ENCODE measurements around the gene ADM. TPM values are rescaled to one million over a fixed set of nuclear protein-coding genes. Genes with fewer than 3 reads are reported as not detected.
A peak's percentile ranks its signal among the peaks of the same experiment; 100 is the strongest.

ADM gene
- total RNA-seq, 1 donor from 2014 or later, result 21.9 TPM

GRCh38 chr11:10309163-10310093 is 4.6 kb downstream of the ADM start:
- peak; percentile 80 for DNase-seq (ENCODE audit: low spot score)

- no peak for DNase-seq (ENCODE audit: low spot score)
Observed at GRCh38 chr11:10310301-10310841, 5.5 kb downstream of the ADM start.

GRCh38 chr11:10311802-10312201 is 6.9 kb downstream of the ADM start:
- no peak for DNase-seq (ENCODE audit: low spot score)

- no peak for DNase-seq (ENCODE audit: low spot score)
Observed at GRCh38 chr11:10314199-10315072, 9.6 kb downstream of the ADM start.

DNA sequence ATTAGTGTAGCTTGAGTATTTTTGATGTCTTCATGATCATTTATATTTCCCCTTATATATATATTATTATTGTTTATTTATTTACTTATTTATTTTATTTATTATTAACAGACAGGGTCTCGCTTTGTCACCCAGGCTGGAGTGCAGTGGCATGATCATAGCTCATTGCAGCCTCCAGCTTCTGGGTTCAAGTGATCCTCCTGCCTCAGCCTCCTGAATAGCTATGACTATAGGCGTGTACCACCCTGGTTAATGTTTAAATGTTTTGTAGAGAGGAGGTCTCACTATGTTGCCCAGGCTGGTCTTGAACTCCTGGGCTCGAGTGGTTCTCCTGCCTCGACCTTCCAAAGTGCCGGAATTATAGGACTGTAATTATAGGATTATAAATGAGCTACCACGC is 10.2 kb downstream of the ADM start:
- no peak for DNase-seq (ENCODE audit: low spot score)

GRCh38 chr11:10317151-10317755 is 12.4 kb downstream of the ADM start:
- DNase-seq (ENCODE audit: low spot score), result no peak

DNA sequence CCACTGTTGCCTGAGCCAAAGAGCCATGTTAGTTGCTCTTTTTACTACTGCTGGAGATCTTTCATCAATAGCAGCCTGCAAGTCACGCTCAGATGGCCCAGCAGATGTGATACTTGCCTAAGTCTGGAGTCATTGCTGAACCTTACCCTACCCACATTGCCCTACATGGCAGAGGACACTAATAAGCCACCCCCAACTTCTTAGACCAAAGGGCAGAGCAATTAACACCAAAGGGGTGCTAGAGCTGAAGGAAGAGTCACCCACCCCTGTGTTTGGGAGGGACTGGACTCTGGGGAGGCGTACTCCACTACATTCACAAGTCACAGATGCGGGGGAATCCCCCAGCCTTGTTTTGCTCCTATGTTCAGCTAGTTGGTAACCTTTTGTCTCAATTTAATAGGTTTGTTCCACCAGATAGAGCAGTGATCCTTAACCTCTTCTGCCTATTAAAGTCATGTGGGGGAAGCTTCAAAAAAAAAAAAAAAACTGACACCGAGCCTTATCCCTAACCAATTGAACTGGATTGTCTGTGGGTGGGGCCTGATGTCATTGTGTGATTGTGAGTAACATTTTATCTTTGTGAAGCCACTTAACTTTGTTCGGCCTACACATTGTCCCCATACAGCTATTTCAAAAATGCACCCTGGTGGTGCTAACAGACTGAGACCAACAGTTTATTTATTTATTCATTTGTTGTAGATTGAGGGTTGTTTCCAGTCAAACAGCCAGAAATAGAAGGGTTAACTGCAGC is 13.1 kb downstream of the ADM start:
- DNase-seq (ENCODE audit: low spot score), result no peak

- DNase-seq (ENCODE audit: low spot score), result no peak
Observed at GRCh38 chr11:10318527-10318802, 13.6 kb downstream of the ADM start.

DNA sequence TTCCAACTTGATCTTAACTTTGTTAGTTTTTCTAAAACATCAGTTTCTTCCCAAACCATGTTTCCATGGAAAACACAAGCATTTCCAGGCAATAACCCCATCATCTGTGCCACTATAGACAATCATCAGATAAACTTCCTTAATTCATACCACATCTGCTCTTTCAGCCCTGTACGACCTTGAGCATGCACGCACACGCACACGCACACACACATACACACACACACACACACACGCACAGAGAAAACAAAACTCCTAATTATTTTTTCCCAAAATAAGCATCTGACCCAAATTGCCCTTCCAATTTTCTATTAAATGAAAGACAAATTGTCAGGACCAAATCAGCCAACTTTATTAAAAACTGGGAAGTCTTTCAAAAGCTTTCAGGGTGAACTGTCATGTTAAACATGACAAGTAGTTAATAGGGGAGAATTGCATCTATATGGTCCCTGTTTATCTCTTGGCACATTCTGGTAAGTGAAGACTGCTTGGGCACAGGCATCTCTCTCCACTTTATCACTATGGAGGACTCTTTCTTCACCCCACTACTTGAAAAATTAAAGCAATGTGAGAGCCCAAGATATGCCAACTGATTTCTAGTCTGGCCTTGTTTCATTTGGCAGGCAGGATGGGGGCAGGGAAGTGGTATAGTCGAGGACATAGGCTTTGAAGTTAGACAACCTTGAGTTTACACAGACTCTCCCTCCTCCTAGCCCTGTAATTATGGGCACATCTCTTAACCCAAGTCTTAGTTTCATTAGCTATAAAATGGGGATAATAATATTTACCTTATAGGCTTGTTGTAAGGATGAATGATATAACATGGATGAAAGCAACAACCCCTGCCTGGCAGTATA is 15.1 kb downstream of the ADM start:
- DNase-seq (ENCODE audit: low spot score), result no peak

DNA sequence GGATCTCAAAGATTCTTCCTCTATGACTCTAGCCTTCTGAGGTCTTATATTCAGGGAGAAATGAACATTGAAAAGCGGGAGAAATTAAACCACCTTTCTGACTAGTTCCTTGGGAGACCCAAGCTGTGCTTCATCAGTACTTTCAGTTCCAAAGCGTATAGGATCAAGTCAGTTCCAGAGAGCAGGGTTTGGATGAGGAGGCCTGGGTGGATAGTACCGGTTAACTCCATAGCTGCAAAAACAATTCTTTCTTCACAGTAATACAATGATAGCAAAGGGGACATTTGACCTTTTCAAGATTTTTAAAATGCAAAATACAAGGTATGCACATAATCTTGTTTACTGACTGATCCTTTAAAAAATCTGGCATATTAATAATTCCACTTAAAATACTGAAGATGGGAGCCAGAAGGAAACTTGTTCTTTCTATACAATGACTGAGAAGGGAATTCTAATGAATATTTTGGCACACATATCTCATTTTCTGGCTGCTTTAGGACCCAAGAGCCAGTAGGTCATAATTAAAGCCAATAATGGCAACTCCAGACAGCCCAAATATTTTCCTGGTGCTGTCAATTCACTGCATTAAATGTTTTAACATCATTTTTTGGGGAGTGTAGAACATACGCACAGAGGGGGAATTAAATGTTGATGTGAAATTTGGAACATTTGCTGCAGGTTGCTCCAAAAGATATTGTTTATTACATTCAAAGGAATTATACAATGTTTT is 16.0 kb downstream of the ADM start:
- DNase-seq (ENCODE audit: low spot score), result no peak

GRCh38 chr11:10322401-10322800 is 17.5 kb downstream of the ADM start:
- no peak for DNase-seq (ENCODE audit: low spot score)

- peak; percentile 69 for DNase-seq (ENCODE audit: low spot score)
Observed at GRCh38 chr11:10322830-10323792, 18.2 kb downstream of the ADM start.

DNA sequence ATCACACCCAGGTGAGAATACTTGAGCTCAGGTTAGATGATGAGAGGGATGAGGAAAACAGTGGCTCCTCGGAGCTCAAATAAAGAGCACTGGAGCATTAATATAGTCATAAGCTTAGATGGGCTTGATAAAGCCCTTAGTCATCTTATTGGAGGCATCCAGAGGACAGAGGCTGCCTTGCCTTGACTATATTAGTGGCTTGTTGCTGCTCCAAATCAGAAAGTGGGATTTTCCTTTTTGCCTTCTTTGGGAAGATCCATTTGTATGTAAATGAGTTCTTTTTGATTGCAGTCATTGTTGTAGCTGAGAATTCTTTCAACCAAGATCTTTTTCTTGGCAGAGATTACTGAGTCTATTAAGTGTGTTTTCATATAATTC is 18.9 kb downstream of the ADM start:
- no peak for DNase-seq (ENCODE audit: low spot score)

- DNase-seq (ENCODE audit: low spot score), result no peak
Observed at GRCh38 chr11:10324474-10324873, 19.6 kb downstream of the ADM start.

DNA sequence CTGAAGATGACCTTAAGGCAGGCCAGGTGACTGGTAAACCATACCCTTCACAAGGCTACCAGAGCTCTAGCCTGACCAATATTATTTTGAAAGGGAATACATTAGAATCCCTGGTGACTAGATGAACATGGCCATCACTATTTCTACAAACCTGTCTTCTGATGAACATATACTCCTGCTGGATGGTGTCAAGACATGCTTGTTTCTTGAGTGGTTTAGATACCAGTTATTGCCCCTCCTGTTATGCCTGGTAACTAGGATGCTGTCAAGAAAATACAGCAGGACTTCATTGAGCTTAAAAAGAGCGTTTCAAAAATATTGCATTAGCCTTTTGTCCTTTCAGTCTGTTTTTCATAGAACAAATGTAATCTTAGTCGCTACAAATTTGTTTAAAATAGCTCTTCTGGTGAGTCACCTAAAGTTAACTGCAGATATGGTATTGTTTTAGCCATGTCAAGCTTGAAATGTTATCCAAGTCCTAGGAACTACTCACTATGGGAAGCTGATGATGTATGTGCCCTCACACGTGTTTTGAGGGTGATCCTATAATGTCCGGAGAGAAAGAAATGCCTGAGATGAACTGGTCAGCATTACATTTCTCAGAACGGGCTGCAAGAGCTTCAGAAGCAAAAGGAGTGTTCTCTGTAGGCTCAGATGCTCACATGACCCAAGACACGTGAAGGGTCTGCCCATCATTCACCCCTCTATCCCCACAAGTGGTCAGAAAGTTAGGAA is 20.6 kb downstream of the ADM start:
- DNase-seq (ENCODE audit: low spot score), result no peak

GRCh38 chr11:10326012-10326964 is 21.4 kb downstream of the ADM start:
- peak; percentile 61 for DNase-seq (ENCODE audit: low spot score)

GRCh38 chr11:10327254-10327653 is 22.4 kb downstream of the ADM start:
- no peak for DNase-seq (ENCODE audit: low spot score)
